Choroid plexus epithelial cell (primary cell): ENCODE data around the gene VSTM1.
"Not testable (repeated sequence)": the region's sequence is repeated elsewhere in the genome, so short reads cannot be mapped to it uniquely, and the experiment has no call there.

Source experiments
- DNase-seq: peaks from one replicate; pipeline ENCODE4 v3.0.0-alpha.2; 2010; ENCODE audit warnings: low read depth
- H3K4me3 ChIP-seq: 2 replicates; pipeline ENCODE4 v1.5.1; 2011; ENCODE audit warnings: low read depth, mild to moderate bottlenecking, control low read depth, low read length, moderate library complexity
- TF ChIP-seq, protein P1 (sequence below): conservative IDR thresholded peaks from 2 replicates; pipeline ENCODE4 v1.5.1; 2011; ENCODE audit warnings: low read depth, mild to moderate bottlenecking, control low read depth, inconsistent platforms, low read length, moderate library complexity

Gene VSTM1

DNA sequence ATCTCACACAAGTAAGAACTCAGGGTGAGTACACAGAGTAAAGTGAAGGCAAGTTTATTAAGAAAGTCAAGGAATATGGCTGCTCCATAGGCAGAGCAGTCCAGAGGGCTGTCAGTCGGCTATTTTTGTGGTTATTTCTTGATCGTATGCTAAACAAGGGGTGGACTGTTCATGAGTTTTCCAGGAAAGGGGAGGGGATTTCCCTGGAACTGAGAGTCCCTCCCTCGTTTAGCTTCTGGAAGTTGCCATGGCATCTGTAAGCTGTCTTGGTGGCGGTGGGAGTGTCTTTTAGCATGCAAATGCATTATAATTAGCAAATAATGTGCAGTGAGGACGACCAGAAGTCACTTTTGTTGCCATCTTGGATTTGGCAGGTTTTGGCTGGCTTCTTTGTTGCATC, 5.8 kb upstream of the VSTM1 start:
- no peak overlapping the region for H3K4me3 ChIP-seq
- TF ChIP-seq, protein P1, sequence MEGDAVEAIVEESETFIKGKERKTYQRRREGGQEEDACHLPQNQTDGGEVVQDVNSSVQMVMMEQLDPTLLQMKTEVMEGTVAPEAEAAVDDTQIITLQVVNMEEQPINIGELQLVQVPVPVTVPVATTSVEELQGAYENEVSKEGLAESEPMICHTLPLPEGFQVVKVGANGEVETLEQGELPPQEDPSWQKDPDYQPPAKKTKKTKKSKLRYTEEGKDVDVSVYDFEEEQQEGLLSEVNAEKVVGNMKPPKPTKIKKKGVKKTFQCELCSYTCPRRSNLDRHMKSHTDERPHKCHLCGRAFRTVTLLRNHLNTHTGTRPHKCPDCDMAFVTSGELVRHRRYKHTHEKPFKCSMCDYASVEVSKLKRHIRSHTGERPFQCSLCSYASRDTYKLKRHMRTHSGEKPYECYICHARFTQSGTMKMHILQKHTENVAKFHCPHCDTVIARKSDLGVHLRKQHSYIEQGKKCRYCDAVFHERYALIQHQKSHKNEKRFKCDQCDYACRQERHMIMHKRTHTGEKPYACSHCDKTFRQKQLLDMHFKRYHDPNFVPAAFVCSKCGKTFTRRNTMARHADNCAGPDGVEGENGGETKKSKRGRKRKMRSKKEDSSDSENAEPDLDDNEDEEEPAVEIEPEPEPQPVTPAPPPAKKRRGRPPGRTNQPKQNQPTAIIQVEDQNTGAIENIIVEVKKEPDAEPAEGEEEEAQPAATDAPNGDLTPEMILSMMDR, result no peak
- DNase-seq, result no peak

DNA sequence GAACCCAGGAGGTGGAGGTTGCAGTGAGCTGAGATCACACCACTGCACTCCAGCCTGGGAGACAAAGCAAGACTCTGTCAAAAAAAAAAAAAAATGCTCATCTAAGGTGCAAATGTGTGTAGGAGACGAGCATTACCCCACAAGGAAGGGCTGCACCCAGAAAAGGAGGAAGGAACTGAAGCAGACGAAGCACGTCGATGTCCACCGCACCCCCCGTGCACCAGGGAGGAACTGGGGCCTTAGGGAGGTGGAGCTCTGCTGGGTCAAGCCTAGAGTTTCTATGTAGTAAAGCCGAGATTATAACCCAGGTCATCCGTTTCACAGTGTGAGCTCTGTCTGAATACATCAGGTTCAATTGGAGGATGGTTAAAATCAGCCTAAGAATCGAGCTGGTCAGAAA, 1.1 kb downstream of the VSTM1 start:
- TF ChIP-seq, protein P1, result no peak
- DNase-seq, result no peak
- H3K4me3 ChIP-seq, result no peak overlapping the region

DNA sequence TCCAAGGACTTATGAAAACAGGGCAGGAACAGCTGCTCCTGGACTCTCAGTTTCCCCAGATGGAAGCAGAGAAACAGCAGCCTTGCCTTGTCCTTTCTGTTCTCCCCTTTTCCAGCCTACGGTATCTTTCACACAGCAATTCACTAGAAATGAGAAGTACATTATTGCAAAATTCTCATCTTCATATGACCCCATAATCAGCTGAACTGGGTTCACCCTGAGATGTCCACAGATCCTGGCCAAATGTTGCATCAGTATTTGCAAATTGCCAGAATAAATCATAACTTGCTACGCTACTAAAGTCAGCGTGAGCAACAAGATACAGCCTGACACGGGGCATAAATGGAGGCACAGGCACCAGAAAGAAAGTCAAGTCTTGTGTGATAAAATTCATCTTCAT, 16.1 kb downstream of the VSTM1 start:
- no peak for DNase-seq
- H3K4me3 ChIP-seq, result no peak overlapping the region
- TF ChIP-seq, protein P1, result no peak

DNA sequence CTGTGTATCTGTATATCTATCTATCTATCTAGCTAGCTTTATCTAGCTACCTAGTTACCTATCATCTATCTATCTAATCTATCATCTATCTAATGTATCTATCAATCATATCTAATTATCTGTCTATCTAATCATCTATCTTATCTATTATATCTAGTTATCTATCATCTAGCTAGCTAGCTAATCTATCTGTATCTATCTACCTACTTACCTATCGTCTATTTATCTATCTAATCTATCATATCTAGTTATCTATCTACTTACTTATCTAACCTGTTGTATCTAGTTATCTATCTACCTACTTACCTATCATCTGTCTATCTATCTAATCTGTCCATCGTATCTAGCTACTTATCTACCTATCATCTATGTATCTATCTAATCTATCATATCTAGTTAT, 17.9 kb downstream of the VSTM1 start:
- no peak for DNase-seq
- no peak overlapping the region for H3K4me3 ChIP-seq
- TF ChIP-seq, protein P1, result no peak

DNA sequence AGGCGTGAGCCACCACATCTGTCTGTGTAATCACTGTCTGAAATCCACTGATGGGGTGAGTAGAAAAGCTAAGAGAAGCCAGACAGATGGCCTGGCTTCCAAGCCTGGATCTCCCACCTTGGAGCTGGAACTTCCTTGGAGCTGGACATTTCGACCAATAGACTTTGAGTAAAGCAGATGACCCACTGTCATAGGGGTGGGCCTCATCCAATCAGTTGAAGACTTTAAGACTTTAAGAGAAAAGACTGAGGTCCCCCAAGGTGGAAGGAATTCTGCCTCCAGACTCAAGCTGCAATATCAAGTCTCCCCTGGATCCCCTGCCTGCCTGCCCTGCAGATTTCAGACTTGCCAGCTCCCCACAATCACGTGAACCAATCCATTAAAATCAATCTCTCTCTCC, 20.7 kb downstream of the VSTM1 start:
- TF ChIP-seq, protein P1, result no peak
- no peak for DNase-seq
- H3K4me3 ChIP-seq, result no peak overlapping the region

DNA sequence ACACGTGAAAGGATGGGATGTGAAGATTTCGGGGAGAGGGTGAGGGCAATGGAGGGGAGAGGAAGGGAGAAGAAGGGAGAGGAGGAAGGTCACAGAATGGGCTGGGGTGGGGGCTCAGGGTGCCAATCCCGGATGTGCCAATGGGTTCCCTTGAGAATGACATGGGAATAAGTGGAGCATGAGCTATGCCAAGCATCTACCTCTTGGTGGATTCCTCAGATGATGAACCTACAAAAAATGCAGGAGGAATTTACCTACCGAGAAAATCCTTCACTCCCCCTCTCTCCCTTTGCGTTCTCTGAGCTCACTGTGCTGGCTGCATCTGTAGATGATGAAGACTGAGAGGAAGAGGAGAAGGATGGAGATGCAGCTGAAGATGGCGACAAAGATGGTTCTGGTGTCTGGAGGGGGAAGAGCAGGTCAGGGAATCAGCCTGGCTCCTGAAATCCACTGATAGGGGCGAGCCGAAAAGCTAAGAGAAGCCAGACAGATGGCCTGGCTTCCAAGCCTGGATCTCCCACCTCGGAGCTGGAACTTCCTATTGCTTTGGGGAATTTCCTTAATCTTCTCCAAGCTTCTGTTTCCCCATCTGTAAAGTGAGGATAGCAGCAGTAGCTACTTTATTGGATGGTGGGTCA, 21.6 kb downstream of the VSTM1 start:
- TF ChIP-seq, protein P1, result no peak
- H3K4me3 ChIP-seq, result no peak overlapping the region
- no peak for DNase-seq

DNA sequence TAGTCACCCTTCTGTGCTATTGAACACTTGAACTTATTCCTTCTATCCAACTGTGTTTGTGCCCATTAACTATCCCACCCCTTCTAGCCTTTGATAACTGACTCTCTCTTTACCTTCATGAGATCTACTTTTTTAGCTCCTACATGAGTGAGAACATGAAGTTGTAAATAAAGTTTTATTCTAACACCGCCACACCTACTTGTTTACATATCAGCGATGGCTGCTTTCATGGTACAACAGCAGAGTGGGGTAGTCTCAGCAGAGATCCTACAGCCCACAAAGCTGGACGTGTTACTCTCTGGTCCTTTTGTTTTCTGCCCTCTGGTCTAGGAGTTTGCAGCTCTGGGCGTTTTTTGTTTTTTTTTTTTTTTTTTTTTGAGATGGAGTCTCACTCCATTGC, 23.7 kb downstream of the VSTM1 start:
- TF ChIP-seq, protein P1, result no peak
- H3K4me3 ChIP-seq, result no peak overlapping the region
- DNase-seq, result no peak

DNA sequence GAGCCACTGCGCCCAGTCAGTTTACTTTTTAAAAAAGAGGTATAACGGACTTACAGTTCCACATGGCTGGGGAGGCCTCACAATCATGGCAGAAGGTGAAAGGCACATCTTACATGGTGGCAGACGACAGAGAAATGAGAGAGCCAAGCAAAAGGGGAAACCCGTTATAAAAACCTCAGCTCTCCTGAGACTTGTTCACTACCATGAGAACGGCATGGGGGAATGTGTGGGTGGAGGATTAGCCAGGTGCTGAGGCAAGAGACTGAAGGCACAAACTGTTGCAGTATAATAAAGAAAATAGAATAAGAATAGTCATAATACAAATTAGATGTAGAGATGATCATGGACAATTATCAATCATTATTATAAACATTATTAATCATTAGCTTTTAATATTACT, 27.2 kb downstream of the VSTM1 start:
- DNase-seq, H3K4me3 ChIP-seq: not testable (repeated sequence)
